Thoracic aorta (tissue), 2 donors: ENCODE data around the gene BLVRA. TPM values are rescaled to one million over a fixed set of nuclear protein-coding genes. Genes with fewer than 3 reads are reported as not detected.

Experiments
- ATAC-seq: fragments of 150-250 bp; one replicate; pipeline ENCODE4 v1.8.0; 2017; ENCODE audit warnings: low read depth; ENCODE audit not compliant: insufficient number of reproducible peaks, low FRiP score
- DNase-seq: peaks from one replicate; pipeline ENCODE4 v3.0.0-alpha.2; 2020; ENCODE audit warnings: low spot score
- H3K27ac ChIP-seq, 2 donors: fragments of 200-600 bp; sonication (generic); 1 replicate in 1 of 2; 2 replicates in 1 of 2; pipeline ENCODE4 v1.5.1; 2016; ENCODE audit warnings: mild to moderate bottlenecking in 2 of 2, moderate library complexity in 2 of 2
- H3K27me3 ChIP-seq: fragments of 200-600 bp; sonication (generic); replicated peaks from 2 replicates; pipeline ENCODE4 v1.6.0; 2016; ENCODE audit warnings: mild to moderate bottlenecking; ENCODE audit not compliant: insufficient read depth
- H3K36me3 ChIP-seq: fragments of 200-600 bp; sonication (generic); one replicate; pipeline ENCODE4 v1.5.1; 2016
- H3K4me1 ChIP-seq, 2 donors: fragments of 200-600 bp; sonication (generic); 1 replicate in 1 of 2; 2 replicates in 1 of 2; pipeline versions ENCODE4 v1.5.1 to v1.6.0; 2016; ENCODE audit warnings: low read depth in 2 of 2, mild to moderate bottlenecking in 1 of 2; ENCODE audit not compliant: control insufficient read depth in 1 of 2
- H3K4me3 ChIP-seq: fragments of 200-600 bp; sonication (generic); 2 replicates; pipeline ENCODE4 v1.5.1; 2016; ENCODE audit warnings: mild to moderate bottlenecking
- H3K9me3 ChIP-seq: fragments of 200-600 bp; sonication (generic); 2 replicates; pipeline ENCODE4 v1.5.1; 2016
- CTCF ChIP-seq: fragments of 200-600 bp; sonication (generic); IDR thresholded peaks from one replicate; pipeline ENCODE4 v1.5.1; 2019; ENCODE audit warnings: antibody characterized with exemption
- total RNA-seq, 2 donors: library from RNA; depleted of rRNA; stranded (reverse); fragments of >200 nt; gene quantifications; one replicate each; pipeline versions ENCODE4 v1.1.0 to v1.2.3, GENCODE V29; 2016

Gene BLVRA
- total RNA-seq, 2 donors from 2014 or later, result 35.3 to 46.4 TPM

- H3K9me3 ChIP-seq, result no peaks in the 10 kb centered on the region
- H3K36me3 ChIP-seq, result no peaks in the 10 kb centered on the region
- DNase-seq (no peak), ATAC-seq (no peak)
- TF ChIP-seq CTCF, result no peak
- H3K27ac ChIP-seq, result no peak overlapping the region
- H3K4me1 ChIP-seq, result no peaks in the 10 kb centered on the region
- no peak overlapping the region for H3K4me3 ChIP-seq
- H3K27me3 ChIP-seq, result no peaks in the 10 kb centered on the region
Observed at GRCh38 chr7:43737467-43738127, 20.9 kb upstream of the BLVRA start.

- H3K27me3 ChIP-seq, result no peaks in the 10 kb centered on the region
- no peaks in the 10 kb centered on the region for H3K36me3 ChIP-seq
- DNase-seq, result no peak
- H3K4me1 ChIP-seq, result no peaks in the 10 kb centered on the region
- ATAC-seq, result no peak
- no peak for TF ChIP-seq CTCF
- H3K9me3 ChIP-seq, result no peaks in the 10 kb centered on the region
- H3K4me3 ChIP-seq, result no peak overlapping the region
- H3K27ac ChIP-seq, result no peak overlapping the region
Observed at GRCh38 chr7:43742692-43743091, 15.8 kb upstream of the BLVRA start.

- Histone ChIP-seq H3K27me3 (no peaks in the 10 kb centered on the region), H3K36me3 (no peaks in the 10 kb centered on the region), H3K27ac (no peak overlapping the region), H3K4me1 (no peaks in the 10 kb centered on the region), H3K4me3 (no peak overlapping the region), H3K9me3 (no peaks in the 10 kb centered on the region)
- DNase-seq, result no peak
- TF ChIP-seq CTCF, result no peak
- no peak for ATAC-seq
Observed at GRCh38 chr7:43747328-43748105, 11.0 kb upstream of the BLVRA start.

GRCh38 chr7:43749383-43749940 lies 9.0 kb upstream of the BLVRA start:
- ATAC-seq (no peak), DNase-seq (no peak)
- no peaks in the 10 kb centered on the region for H3K27me3 ChIP-seq
- no peaks in the 10 kb centered on the region for H3K36me3 ChIP-seq
- TF ChIP-seq CTCF, result no peak
- H3K4me3 ChIP-seq, result no peak overlapping the region
- H3K4me1 ChIP-seq, result no peaks in the 10 kb centered on the region
- H3K27ac ChIP-seq, result no peak overlapping the region
- H3K9me3 ChIP-seq, result no peaks in the 10 kb centered on the region
